ENCODE measurements around the gene TSFM.

- TF ChIP-seq POLR2A (IDR thresholded peaks at IDR 0.05; ENCODE audit: low read depth, low read length) (no peak), NFE2L2 (IDR thresholded peaks at IDR 0.05; ENCODE audit: low read depth, low read length) (no peak), CTCF (conservative IDR thresholded peaks at IDR 0.05; ENCODE audit: low read depth, low read length) (no peak), SMC3 (IDR thresholded peaks at IDR 0.05; ENCODE audit: low read depth, low read length) (no peak), RAD21 (IDR thresholded peaks at IDR 0.05; ENCODE audit: low read length) (no peak), CEBPB (IDR thresholded peaks at IDR 0.05; ENCODE audit: low read depth, low read length) (no peak), RFX5 (IDR thresholded peaks at IDR 0.05; ENCODE audit: low read depth, low read length) (no peak)
Observed at GRCh38 chr12:57816001-57816854, 33.6 kb downstream of the TSFM start.
